Fibroblast of lung (primary cell): ENCODE measurements around the gene TMEM30A. TPM values are rescaled to one million over a fixed set of nuclear protein-coding genes. Genes with fewer than 3 reads are reported as not detected.
A peak's percentile ranks its signal among the peaks of the same experiment; 100 is the strongest.

Experiments used
- DNase-seq, 2 donors: peaks; one replicate each; pipeline versions ENCODE4 v3.0.0 to v3.0.0-alpha.2; 2010; ENCODE audit warnings: low read depth in 2 of 2
- H2AFZ ChIP-seq: 2 replicates; pipeline ENCODE4 v1.5.1; 2012; ENCODE audit warnings: low read length, control low read depth, inconsistent platforms
- H3K27ac ChIP-seq: 2 replicates; pipeline ENCODE4 v1.5.1; 2011; ENCODE audit warnings: low read length, control low read depth; ENCODE audit not compliant: insufficient read depth
- H3K27me3 ChIP-seq: 2 replicates; pipeline ENCODE4 v1.5.1; 2011; ENCODE audit warnings: mild to moderate bottlenecking, low read length; ENCODE audit not compliant: control insufficient read depth, insufficient read depth
- H3K36me3 ChIP-seq: 2 replicates; pipeline ENCODE4 v1.5.1; 2011; ENCODE audit warnings: low read length; ENCODE audit not compliant: control insufficient read depth, insufficient read depth
- H3K4me1 ChIP-seq: 2 replicates; pipeline ENCODE4 v1.5.1; 2011; ENCODE audit warnings: low read length; ENCODE audit not compliant: control insufficient read depth, insufficient read depth; ENCODE audit errors: extremely low read depth
- H3K4me2 ChIP-seq: 2 replicates; pipeline ENCODE4 v1.5.1; 2011; ENCODE audit warnings: low read length, control low read depth; ENCODE audit not compliant: insufficient read depth; ENCODE audit errors: extremely low read depth
- H3K4me3 ChIP-seq, 4 experiments: fragments of 200-600 bp in 1 of 4; sonication (generic) in 1 of 4; replicated peaks in 1 of 4; 2 replicates each; pipeline ENCODE4 v1.5.1; 2011 to 2016; ENCODE audit warnings: low read length in 4 of 4, low read depth in 3 of 4, mild to moderate bottlenecking in 3 of 4, control low read depth in 2 of 4, inconsistent platforms in 1 of 4, mixed read lengths in 1 of 4; ENCODE audit not compliant: insufficient read depth in 1 of 4; ENCODE audit errors: control extremely low read depth in 1 of 4
- H3K79me2 ChIP-seq: 2 replicates; pipeline ENCODE4 v1.5.1; 2012; ENCODE audit warnings: mild to moderate bottlenecking, low read length, inconsistent platforms; ENCODE audit not compliant: control insufficient read depth, insufficient read depth
- H3K9ac ChIP-seq: 2 replicates; pipeline ENCODE4 v1.5.1; 2011; ENCODE audit warnings: mild to moderate bottlenecking, low read length, control low read depth; ENCODE audit not compliant: insufficient read depth
- H3K9me3 ChIP-seq: 2 replicates; pipeline ENCODE4 v1.5.1; 2012; ENCODE audit warnings: low read depth, low read length; ENCODE audit not compliant: control insufficient read depth, insufficient read depth
- H4K20me1 ChIP-seq: 2 replicates; pipeline ENCODE4 v1.5.1; 2011; ENCODE audit warnings: low read length; ENCODE audit not compliant: control insufficient read depth, insufficient read depth; ENCODE audit errors: extremely low read depth
- EZH2 ChIP-seq: IDR thresholded peaks from 2 replicates; pipeline ENCODE4 v1.5.1; 2012; ENCODE audit warnings: low read length, control low read depth, mild to moderate bottlenecking; ENCODE audit errors: missing control alignments
- polyA plus RNA-seq, 2 donors: library from polyadenylated mRNA; depleted of rRNA in 1 of 2; stranded (reverse) in 1 of 2; unstranded in 1 of 2; fragments of >200 nt; gene quantifications; 2 replicates each; pipeline ENCODE4 v1.2.1, GENCODE V29; 2011 to 2012; ENCODE audit warnings: missing spikeins in 1 of 2
- total RNA-seq: library from RNA; depleted of rRNA; stranded (reverse); fragments of >200 nt; gene quantifications from 2 replicates; pipeline ENCODE4 v1.2.1, GENCODE V29; 2014
- TF ChIP-seq, protein P1 (sequence below), 2 donors: IDR thresholded peaks in 1 of 2; conservative IDR thresholded peaks in 1 of 2; 1 replicate in 1 of 2; 2 replicates in 1 of 2; pipeline ENCODE4 v1.5.1; 2011 to 2012; ENCODE audit warnings: low read length in 2 of 2, control low read depth in 1 of 2, inconsistent platforms in 1 of 2, low read depth in 1 of 2, mild to moderate bottlenecking in 1 of 2

TMEM30A gene
- total and polyA plus RNA-seq, 2 donors (not counting 1 experiment from before 2014, with no cell fraction given): 111 to 153 TPM

GRCh38 chr6:75308250-75308988 is 23.8 kb upstream of the TMEM30A start:
- Histone ChIP-seq H3K27me3 (no peaks in the 10 kb centered on the region), H3K27ac (no peak overlapping the region), H3K9ac (no peak overlapping the region), H3K4me2 (no peak overlapping the region), H3K9me3 (no peaks in the 10 kb centered on the region), H4K20me1 (no peaks in the 10 kb centered on the region), H2AFZ (no peak overlapping the region), H3K4me3 (no peak overlapping the region), H3K36me3 (no peaks in the 10 kb centered on the region), H3K79me2 (no peaks in the 10 kb centered on the region), H3K4me1 (no peaks in the 10 kb centered on the region)
- peak in 1 of 2 donors; percentile 8 for DNase-seq
- TF ChIP-seq, protein P1, sequence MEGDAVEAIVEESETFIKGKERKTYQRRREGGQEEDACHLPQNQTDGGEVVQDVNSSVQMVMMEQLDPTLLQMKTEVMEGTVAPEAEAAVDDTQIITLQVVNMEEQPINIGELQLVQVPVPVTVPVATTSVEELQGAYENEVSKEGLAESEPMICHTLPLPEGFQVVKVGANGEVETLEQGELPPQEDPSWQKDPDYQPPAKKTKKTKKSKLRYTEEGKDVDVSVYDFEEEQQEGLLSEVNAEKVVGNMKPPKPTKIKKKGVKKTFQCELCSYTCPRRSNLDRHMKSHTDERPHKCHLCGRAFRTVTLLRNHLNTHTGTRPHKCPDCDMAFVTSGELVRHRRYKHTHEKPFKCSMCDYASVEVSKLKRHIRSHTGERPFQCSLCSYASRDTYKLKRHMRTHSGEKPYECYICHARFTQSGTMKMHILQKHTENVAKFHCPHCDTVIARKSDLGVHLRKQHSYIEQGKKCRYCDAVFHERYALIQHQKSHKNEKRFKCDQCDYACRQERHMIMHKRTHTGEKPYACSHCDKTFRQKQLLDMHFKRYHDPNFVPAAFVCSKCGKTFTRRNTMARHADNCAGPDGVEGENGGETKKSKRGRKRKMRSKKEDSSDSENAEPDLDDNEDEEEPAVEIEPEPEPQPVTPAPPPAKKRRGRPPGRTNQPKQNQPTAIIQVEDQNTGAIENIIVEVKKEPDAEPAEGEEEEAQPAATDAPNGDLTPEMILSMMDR (conservative IDR thresholded peaks at IDR 0.05 in 1 of 2, IDR thresholded peaks at IDR 0.05 in 1 of 2; ENCODE audit: low read depth in 1 of 2, low read length in 2 of 2): no peak
- TF ChIP-seq EZH2: no peak

GRCh38 chr6:75307364-75308004 is 22.9 kb upstream of the TMEM30A start:
- H3K36me3 ChIP-seq: no peaks in the 10 kb centered on the region
- no peaks in the 10 kb centered on the region for H4K20me1 ChIP-seq
- H3K4me3 ChIP-seq: no peak overlapping the region
- H3K4me2 ChIP-seq: no peak overlapping the region
- no peaks in the 10 kb centered on the region for H3K27me3 ChIP-seq
- TF ChIP-seq, protein P1 (conservative IDR thresholded peaks at IDR 0.05 in 1 of 2, IDR thresholded peaks at IDR 0.05 in 1 of 2; ENCODE audit: low read depth in 1 of 2, low read length in 2 of 2): no peak
- TF ChIP-seq EZH2: no peak
- H2AFZ ChIP-seq: no peak overlapping the region
- no peak for DNase-seq
- no peaks in the 10 kb centered on the region for H3K4me1 ChIP-seq
- H3K9ac ChIP-seq: no peak overlapping the region
- H3K9me3 ChIP-seq: no peaks in the 10 kb centered on the region
- H3K79me2 ChIP-seq: no peaks in the 10 kb centered on the region
- H3K27ac ChIP-seq: no peak overlapping the region

DNA sequence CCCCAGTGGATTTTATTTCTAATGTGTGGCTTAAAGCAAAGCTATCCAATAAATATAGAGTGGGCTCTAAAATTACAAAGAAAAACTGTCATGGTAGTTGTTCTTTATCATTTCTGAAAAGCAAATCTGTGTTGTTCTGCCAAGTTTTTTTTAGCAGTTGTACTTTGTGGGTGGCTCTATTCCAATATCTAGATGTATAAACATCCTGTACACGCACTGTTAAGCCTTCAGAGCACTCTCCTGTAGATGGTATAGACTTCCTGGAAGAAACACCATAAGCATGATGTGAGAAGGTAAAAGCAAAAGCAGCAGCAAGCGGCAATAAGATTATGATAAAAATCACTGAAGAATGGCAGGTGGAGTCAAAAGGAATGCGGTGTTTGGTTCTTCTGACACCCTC is 21.5 kb upstream of the TMEM30A start:
- peak in 1 of 2 donors; percentile 58 for DNase-seq
- Histone ChIP-seq H3K4me3 (no peak overlapping the region), H3K79me2 (no peaks in the 10 kb centered on the region), H4K20me1 (no peaks in the 10 kb centered on the region), H2AFZ (no peak overlapping the region), H3K9me3 (no peaks in the 10 kb centered on the region), H3K27ac (no peak overlapping the region), H3K4me2 (no peak overlapping the region), H3K27me3 (no peaks in the 10 kb centered on the region), H3K36me3 (no peaks in the 10 kb centered on the region), H3K4me1 (no peaks in the 10 kb centered on the region), H3K9ac (no peak overlapping the region)
- no peak for TF ChIP-seq EZH2
- TF ChIP-seq, protein P1 (conservative IDR thresholded peaks at IDR 0.05 in 1 of 2, IDR thresholded peaks at IDR 0.05 in 1 of 2; ENCODE audit: low read depth in 1 of 2, low read length in 2 of 2): no peak
